ENCODE data around the gene NCOA1. TPM values are rescaled to one million over a fixed set of nuclear protein-coding genes. Genes with fewer than 3 reads are reported as not detected.

Gene NCOA1
- total RNA-seq, 1 experiment from 2014 or later = 4.1 TPM

Small RNA genes within 50 kb of the gene (small RNA-seq; reads per million reads assigned to genes)
- 0.36 reads per million for gene RNA5SP88
- not detected for gene RNU6-936P

Other genes with a start within 250 kb of the NCOA1 start
- gene ITSN2, start 130.7 kb upstream of the NCOA1 start, total RNA-seq (2014; rRNA removed; shearing (Covaris generic); ENCODE audit: low replicate concordance) = 96.0 and 126 TPM in 2 replicates

Measured in Karpas-422 (cell line).